Duodenal mucosa (tissue), 2 donors: ENCODE data around the gene MGA.
"Not testable (repeated sequence)": the region's sequence is repeated elsewhere in the genome, so short reads cannot be mapped to it uniquely, and the experiment has no call there.

Experiments used
- H3K27ac ChIP-seq: one replicate; pipeline ENCODE4 v1.7.0; 2013; ENCODE audit warnings: low read depth, low read length
- H3K27me3 ChIP-seq, 2 donors: one replicate each; pipeline ENCODE4 v1.7.0; 2013; ENCODE audit warnings: low read length in 2 of 2, control low read depth in 1 of 2; ENCODE audit not compliant: insufficient read depth in 2 of 2, control insufficient read depth in 1 of 2
- H3K36me3 ChIP-seq, 2 donors: one replicate each; pipeline ENCODE4 v1.7.0; 2013; ENCODE audit warnings: low read length in 2 of 2, control low read depth in 1 of 2; ENCODE audit not compliant: insufficient read depth in 2 of 2, control insufficient read depth in 1 of 2
- H3K4me1 ChIP-seq, 2 donors: one replicate each; pipeline ENCODE4 v1.7.0; 2013; ENCODE audit warnings: low read length in 2 of 2, control low read depth in 1 of 2; ENCODE audit not compliant: insufficient read depth in 2 of 2, control insufficient read depth in 1 of 2
- H3K4me3 ChIP-seq, 2 donors: one replicate each; pipeline ENCODE4 v1.7.0; 2013; ENCODE audit warnings: low read length in 2 of 2, low read depth in 1 of 2
- H3K9ac ChIP-seq, 2 donors: one replicate each; pipeline ENCODE4 v1.7.0; 2013; ENCODE audit warnings: low read length in 2 of 2, low read depth in 1 of 2
- H3K9me3 ChIP-seq, 2 donors: one replicate each; pipeline ENCODE4 v1.7.0; 2013; ENCODE audit warnings: low read length in 2 of 2, control low read depth in 1 of 2; ENCODE audit not compliant: control insufficient read depth in 1 of 2

Gene MGA

GRCh38 chr15:41698779-41699178 lies 38.6 kb downstream of the MGA start:
- H3K27ac ChIP-seq: no peak overlapping the region
- H3K9me3 ChIP-seq: no peaks in the 10 kb centered on the region
- H3K4me1 ChIP-seq: peaks cover 0 to 3% of the 10 kb centered on the region in 2 donors
- no peak overlapping the region for H3K4me3 ChIP-seq
- no peaks in the 10 kb centered on the region for H3K27me3 ChIP-seq
- no peak overlapping the region for H3K9ac ChIP-seq
- H3K36me3 ChIP-seq: peaks cover 8 to 17% of the 10 kb centered on the region in 2 donors

- Histone ChIP-seq H3K4me3 (no peak overlapping the region), H3K36me3 (peaks cover 0 to 15% of the 10 kb centered on the region in 2 donors)
Observed at GRCh38 chr15:41703120-41703519, 42.9 kb downstream of the MGA start.

GRCh38 chr15:41713047-41713446 lies 52.8 kb downstream of the MGA start:
- no peak overlapping the region for H3K27ac ChIP-seq
- no peak overlapping the region for H3K9ac ChIP-seq
- no peaks in the 10 kb centered on the region for H3K9me3 ChIP-seq
- H3K4me3 ChIP-seq: no peak overlapping the region
- no peaks in the 10 kb centered on the region for H3K4me1 ChIP-seq
- peaks cover 20 to 52% of the 10 kb centered on the region in 2 donors for H3K36me3 ChIP-seq
- no peaks in the 10 kb centered on the region for H3K27me3 ChIP-seq

More at GRCh38 chr15:41703120-41703519, 42.9 kb downstream of the MGA start:
- no peaks in the 10 kb centered on the region for H3K4me1 ChIP-seq
- no peaks in the 10 kb centered on the region for H3K9me3 ChIP-seq
- H3K9ac ChIP-seq: no peak overlapping the region
- H3K27me3 ChIP-seq: no peaks in the 10 kb centered on the region
- no peak overlapping the region for H3K27ac ChIP-seq

GRCh38 chr15:41714291-41714690 lies 54.1 kb downstream of the MGA start:
- peaks cover 20 to 42% of the 10 kb centered on the region in 2 donors for H3K36me3 ChIP-seq
- no peaks in the 10 kb centered on the region for H3K27me3 ChIP-seq
- H3K9ac ChIP-seq: no peak overlapping the region
- H3K4me1 ChIP-seq: no peaks in the 10 kb centered on the region
- no peak overlapping the region for H3K4me3 ChIP-seq
- H3K27ac ChIP-seq: no peak overlapping the region
- no peaks in the 10 kb centered on the region for H3K9me3 ChIP-seq

GRCh38 chr15:41716864-41717263 lies 56.7 kb downstream of the MGA start:
- H3K9me3 ChIP-seq: no peaks in the 10 kb centered on the region
- no peak overlapping the region for H3K9ac ChIP-seq
- H3K27ac ChIP-seq: no peak overlapping the region
- no peaks in the 10 kb centered on the region for H3K4me1 ChIP-seq
- no peak overlapping the region for H3K4me3 ChIP-seq
- no peaks in the 10 kb centered on the region for H3K27me3 ChIP-seq
- peaks cover 10 to 25% of the 10 kb centered on the region in 2 donors for H3K36me3 ChIP-seq

GRCh38 chr15:41727143-41727542 lies 66.9 kb downstream of the MGA start:
- Histone ChIP-seq H3K4me3 (no peak overlapping the region), H3K27me3 (no peaks in the 10 kb centered on the region), H3K27ac (no peak overlapping the region), H3K9me3 (no peaks in the 10 kb centered on the region), H3K36me3 (peaks cover 4 to 28% of the 10 kb centered on the region in 2 donors), H3K9ac (no peak overlapping the region), H3K4me1 (no peaks in the 10 kb centered on the region)

- not testable (repeated sequence) for H3K27me3 ChIP-seq
Observed at GRCh38 chr15:41728061-41728460, 67.9 kb downstream of the MGA start.

GRCh38 chr15:41730543-41730942 lies 70.3 kb downstream of the MGA start:
- H3K4me3 ChIP-seq: no peak overlapping the region
- no peaks in the 10 kb centered on the region for H3K9me3 ChIP-seq
- H3K9ac ChIP-seq: no peak overlapping the region
- no peaks in the 10 kb centered on the region for H3K4me1 ChIP-seq
- peaks cover 11 to 39% of the 10 kb centered on the region in 2 donors for H3K36me3 ChIP-seq
- no peak overlapping the region for H3K27ac ChIP-seq
- no peaks in the 10 kb centered on the region for H3K27me3 ChIP-seq

More at GRCh38 chr15:41728061-41728460, 67.9 kb downstream of the MGA start:
- not testable (repeated sequence) for H3K27ac ChIP-seq, H3K4me1 ChIP-seq, H3K9ac ChIP-seq, H3K4me3 ChIP-seq, H3K9me3 ChIP-seq
- peaks cover 4 to 28% of the 10 kb centered on the region in 2 donors for H3K36me3 ChIP-seq

GRCh38 chr15:41732483-41732882 lies 72.3 kb downstream of the MGA start:
- Histone ChIP-seq H3K36me3 (peaks cover 19 to 42% of the 10 kb centered on the region in 2 donors), H3K4me1 (no peaks in the 10 kb centered on the region), H3K9me3 (no peaks in the 10 kb centered on the region), H3K9ac (no peak overlapping the region), H3K27ac (no peak overlapping the region), H3K4me3 (no peak overlapping the region), H3K27me3 (no peaks in the 10 kb centered on the region)

- Histone ChIP-seq H3K27ac (no peak overlapping the region), H3K36me3 (peaks cover 19 to 43% of the 10 kb centered on the region in 2 donors), H3K4me3 (no peak overlapping the region), H3K27me3 (no peaks in the 10 kb centered on the region), H3K4me1 (no peaks in the 10 kb centered on the region), H3K9ac (no peak overlapping the region), H3K9me3 (no peaks in the 10 kb centered on the region)
Observed at GRCh38 chr15:41734079-41734478, 73.9 kb downstream of the MGA start.

GRCh38 chr15:41735046-41735445 lies 74.8 kb downstream of the MGA start:
- H3K27ac ChIP-seq: no peak overlapping the region
- no peaks in the 10 kb centered on the region for H3K9me3 ChIP-seq
- H3K36me3 ChIP-seq: peaks cover 22 to 40% of the 10 kb centered on the region in 2 donors
- H3K27me3 ChIP-seq: no peaks in the 10 kb centered on the region
- no peak overlapping the region for H3K9ac ChIP-seq
- H3K4me3 ChIP-seq: no peak overlapping the region
- no peaks in the 10 kb centered on the region for H3K4me1 ChIP-seq
